K562 (cell line): ENCODE data around the gene RTL10. TPM values are rescaled to one million over a fixed set of nuclear protein-coding genes. Genes with fewer than 3 reads are reported as not detected.

Experiments
- ARHGAP35 ChIP-seq: fragments of 450-650 bp; IDR thresholded peaks from 2 replicates; pipeline ENCODE4 v1.6.1; 2018; ENCODE audit not compliant: partially characterized antibody
- BRD4 ChIP-seq: fragments of 200-600 bp; sonication (generic); IDR thresholded peaks from 2 replicates; pipeline ENCODE4 v1.6.1; 2017; ENCODE audit warnings: inconsistent platforms
- NCOA1 ChIP-seq: fragments of 450-650 bp; IDR thresholded peaks from 2 replicates; pipeline ENCODE4 v1.6.1; 2016; ENCODE audit warnings: low read depth
- NRF1 ChIP-seq, 2 experiments: fragments of 450-650 bp; IDR thresholded peaks in 1 of 2; conservative IDR thresholded peaks in 1 of 2; 2 replicates each; pipeline ENCODE4 v1.6.1; 2014; ENCODE audit warnings: mild to moderate bottlenecking in 2 of 2
- PHB2 ChIP-seq: fragments of 450-650 bp; IDR thresholded peaks from 2 replicates; pipeline ENCODE4 v1.6.1; 2017; ENCODE audit warnings: low read depth
- PRMT5 ChIP-seq: sonication (generic); formaldehyde crosslinking; IDR thresholded peaks from 2 replicates; pipeline ENCODE4 v1.5.0; 2020; ENCODE audit warnings: missing genetic modification reagents
- PTBP1 ChIP-seq: fragments of 200-400 bp; formaldehyde crosslinking; IDR thresholded peaks from 2 replicates; pipeline ENCODE4 v1.6.1; 2017; ENCODE audit warnings: low read depth, low read length
- PURB ChIP-seq: sonication (generic); formaldehyde crosslinking; IDR thresholded peaks from 2 replicates; pipeline ENCODE4 v1.9.0; 2021; ENCODE audit warnings: low read depth, mild to moderate bottlenecking, missing genetic modification reagents
- SIN3A ChIP-seq, 2 experiments: fragments of 150-350 bp in 1 of 2; IDR thresholded peaks; 2 replicates each; pipeline ENCODE4 v1.6.1; 2011 to 2016; ENCODE audit warnings: borderline replicate concordance in 2 of 2, low read depth in 2 of 2, low read length in 2 of 2, mild to moderate bottlenecking in 2 of 2, moderate library complexity in 2 of 2; ENCODE audit not compliant: control insufficient read depth in 1 of 2
- SP2 ChIP-seq: IDR thresholded peaks from 2 replicates; pipeline ENCODE4 v1.6.1; 2011; ENCODE audit warnings: mild to moderate bottlenecking, low read depth, low read length, moderate library complexity; ENCODE audit not compliant: poor library complexity, severe bottlenecking; ENCODE audit errors: extremely low read depth
- TBL1XR1 ChIP-seq, 2 experiments: IDR thresholded peaks; 2 replicates each; pipeline ENCODE4 v1.6.1; 2012; ENCODE audit warnings: improper control_type of control experiment in 2 of 2, low read length in 2 of 2, mild to moderate bottlenecking in 1 of 2
- ZBTB7A ChIP-seq: IDR thresholded peaks from 2 replicates; pipeline ENCODE4 v1.6.1; 2011; ENCODE audit warnings: low read depth, mild to moderate bottlenecking, low read length, moderate library complexity, borderline replicate concordance; ENCODE audit not compliant: control insufficient read depth
- ZNF408 ChIP-seq: fragments of 250-450 bp; sonication (Bioruptor Pico); IDR thresholded peaks from 2 replicates; pipeline ENCODE4 v1.4.0; 2020; ENCODE audit warnings: low read depth, mild to moderate bottlenecking, moderate library complexity
- ZNF668 ChIP-seq: fragments of 250-450 bp; sonication (Bioruptor Pico); IDR thresholded peaks from 2 replicates; pipeline ENCODE4 v1.8.0; 2022; ENCODE audit warnings: mild to moderate bottlenecking, inconsistent platforms
- polyA plus RNA-seq, 8 experiments: library from polyadenylated mRNA; depleted of rRNA in 4 of 8; stranded (reverse) in 5 of 8; unstranded in 3 of 8; fragments of >200 nt; fragmentation: Nextera tagmentation in 2 of 8; fragmentation: Illumina TruSeq in 1 of 8; extraction: Ambion mirVana in 2 of 8; extraction: Trizol in 1 of 8; gene quantifications; 2 replicates each; pipeline versions ENCODE4 v1.2.1 to v1.2.3, GENCODE V29; 2011 to 2014; ENCODE audit warnings: inconsistent platforms in 1 of 8, missing spikeins in 1 of 8
- total RNA-seq, 7 experiments: library from RNA; depleted of rRNA in 6 of 7; stranded (reverse); fragments of >200 nt in 6 of 7; fragmentation: Illumina TruSeq in 2 of 7; extraction: Trizol in 2 of 7; gene quantifications; 2 replicates each; pipeline versions ENCODE4 v1.2.1 to v1.2.3, GENCODE V29; 2011 to 2021; ENCODE audit warnings: low replicate concordance in 1 of 7
- TF ChIP-seq, protein P1 (sequence below): fragments of 450-650 bp; IDR thresholded peaks from 2 replicates; pipeline ENCODE4 v1.6.1; 2018; ENCODE audit warnings: mild to moderate bottlenecking, low read depth; ENCODE audit not compliant: partially characterized antibody
- TF ChIP-seq, protein P2 (sequence below): sonication (generic); formaldehyde crosslinking; IDR thresholded peaks from 2 replicates; pipeline ENCODE4 v1.8.0; 2022; ENCODE audit warnings: mild to moderate bottlenecking, missing genetic modification reagents, borderline replicate concordance
- TF ChIP-seq, protein P3 (sequence below): IDR thresholded peaks from 2 replicates; pipeline ENCODE4 v1.6.1; 2016; ENCODE audit warnings: missing genetic modification characterization, missing compliant biosample characterization
- TF ChIP-seq, protein P4 (sequence below), 3 experiments: IDR thresholded peaks in 2 of 3; conservative IDR thresholded peaks in 1 of 3; 2 replicates each; pipeline ENCODE4 v1.5.1; 2011 to 2012; ENCODE audit warnings: low read length in 3 of 3, mild to moderate bottlenecking in 3 of 3, control low read depth in 2 of 3, improper control_type of control experiment in 1 of 3, inconsistent platforms in 1 of 3, low read depth in 1 of 3, mixed read lengths in 1 of 3, moderate library complexity in 1 of 3; ENCODE audit not compliant: insufficient read depth in 2 of 3
- TF ChIP-seq, protein P5 (sequence below): fragments of 250-450 bp; sonication (Bioruptor Pico); IDR thresholded peaks from 2 replicates; pipeline ENCODE4 v1.5.0; 2021

Gene RTL10
- total and polyA plus RNA-seq, 9 of the 15 experiments (the other 6 are each of a cell fraction or from before 2014, with no cell fraction given), result 19.8 to 75.5 (median 32.5) TPM

DNA sequence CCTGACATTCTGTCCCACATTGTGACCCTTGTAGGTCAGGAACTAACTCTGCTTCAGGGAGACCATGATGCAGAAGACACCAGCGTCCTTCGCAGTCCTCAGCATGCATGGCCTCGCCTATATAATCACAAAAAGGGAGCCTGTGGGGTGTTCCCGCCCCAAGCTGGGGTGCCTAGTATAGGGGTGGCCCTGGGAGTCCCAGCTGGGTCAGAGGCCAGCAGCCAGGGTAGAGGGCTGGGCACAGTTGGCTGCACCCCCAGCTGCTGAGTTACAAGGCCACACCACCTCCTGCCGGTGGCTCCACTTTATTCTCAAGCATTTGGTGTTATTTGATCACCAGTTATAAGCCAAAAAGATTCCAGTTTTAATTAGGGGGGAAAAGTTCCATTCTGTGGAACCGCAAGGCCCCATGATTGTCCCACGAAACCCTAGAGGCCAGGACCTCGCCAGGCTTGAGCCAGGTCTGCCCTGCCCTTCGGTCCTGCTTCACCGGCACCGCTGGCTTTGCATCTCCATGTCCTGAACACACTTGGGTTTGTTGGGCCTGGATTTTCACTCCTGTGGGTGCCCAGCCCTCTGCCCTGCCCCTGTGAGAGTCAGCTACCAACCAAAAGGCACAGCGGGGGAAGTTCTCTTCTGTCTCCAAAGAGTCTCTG, 15.0 kb upstream of the RTL10 start (continued):
- TF ChIP-seq, protein P1, sequence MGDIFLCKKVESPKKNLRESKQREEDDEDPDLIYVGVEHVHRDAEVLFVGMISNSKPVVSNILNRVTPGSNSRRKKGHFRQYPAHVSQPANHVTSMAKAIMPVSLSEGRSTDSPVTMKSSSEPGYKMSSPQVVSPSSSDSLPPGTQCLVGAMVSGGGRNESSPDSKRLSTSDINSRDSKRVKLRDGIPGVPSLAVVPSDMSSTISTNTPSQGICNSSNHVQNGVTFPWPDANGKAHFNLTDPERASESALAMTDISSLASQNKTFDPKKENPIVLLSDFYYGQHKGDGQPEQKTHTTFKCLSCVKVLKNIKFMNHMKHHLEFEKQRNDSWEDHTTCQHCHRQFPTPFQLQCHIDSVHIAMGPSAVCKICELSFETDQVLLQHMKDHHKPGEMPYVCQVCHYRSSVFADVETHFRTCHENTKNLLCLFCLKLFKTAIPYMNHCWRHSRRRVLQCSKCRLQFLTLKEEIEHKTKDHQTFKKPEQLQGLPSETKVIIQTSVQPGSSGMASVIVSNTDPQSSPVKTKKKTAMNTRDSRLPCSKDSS, result no peak
- TF ChIP-seq PURB (no peak), PHB2 (no peak), PTBP1 (no peak), NCOA1 (no peak), SP2 (no peak), PRMT5 (CRISPR knock-in tag) (0 out of 2 replicates have a peak, but pooled peaks have one; percentile 36), ZNF408 (CRISPR knock-in tag) (no peak), BRD4 (no peak), ARHGAP35 (no peak), TBL1XR1 (IDR thresholded peaks at IDR 0.05; ENCODE audit: low read length in 2 of 2) (0 out of 4 replicates have a peak, but pooled peaks of 1 of the 2 experiments have one; percentile 9), ZBTB7A (no peak), SIN3A (IDR thresholded peaks at IDR 0.05; ENCODE audit: borderline replicate concordance in 2 of 2, control insufficient read depth in 1 of 2, low read depth in 2 of 2, low read length in 2 of 2) (no peak), NRF1 (conservative IDR thresholded peaks at IDR 0.05 in 1 of 2, IDR thresholded peaks at IDR 0.05 in 1 of 2) (no peak), ZNF668 (CRISPR knock-in tag) (no peak)
- TF ChIP-seq, protein P2, sequence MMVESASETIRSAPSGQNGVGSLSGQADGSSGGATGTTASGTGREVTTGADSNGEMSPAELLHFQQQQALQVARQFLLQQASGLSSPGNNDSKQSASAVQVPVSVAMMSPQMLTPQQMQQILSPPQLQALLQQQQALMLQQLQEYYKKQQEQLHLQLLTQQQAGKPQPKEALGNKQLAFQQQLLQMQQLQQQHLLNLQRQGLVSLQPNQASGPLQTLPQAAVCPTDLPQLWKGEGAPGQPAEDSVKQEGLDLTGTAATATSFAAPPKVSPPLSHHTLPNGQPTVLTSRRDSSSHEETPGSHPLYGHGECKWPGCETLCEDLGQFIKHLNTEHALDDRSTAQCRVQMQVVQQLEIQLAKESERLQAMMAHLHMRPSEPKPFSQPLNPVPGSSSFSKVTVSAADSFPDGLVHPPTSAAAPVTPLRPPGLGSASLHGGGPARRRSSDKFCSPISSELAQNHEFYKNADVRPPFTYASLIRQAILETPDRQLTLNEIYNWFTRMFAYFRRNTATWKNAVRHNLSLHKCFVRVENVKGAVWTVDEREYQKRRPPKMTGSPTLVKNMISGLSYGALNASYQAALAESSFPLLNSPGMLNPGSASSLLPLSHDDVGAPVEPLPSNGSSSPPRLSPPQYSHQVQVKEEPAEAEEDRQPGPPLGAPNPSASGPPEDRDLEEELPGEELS (CRISPR knock-in tag), result no peak
- TF ChIP-seq, protein P3, sequence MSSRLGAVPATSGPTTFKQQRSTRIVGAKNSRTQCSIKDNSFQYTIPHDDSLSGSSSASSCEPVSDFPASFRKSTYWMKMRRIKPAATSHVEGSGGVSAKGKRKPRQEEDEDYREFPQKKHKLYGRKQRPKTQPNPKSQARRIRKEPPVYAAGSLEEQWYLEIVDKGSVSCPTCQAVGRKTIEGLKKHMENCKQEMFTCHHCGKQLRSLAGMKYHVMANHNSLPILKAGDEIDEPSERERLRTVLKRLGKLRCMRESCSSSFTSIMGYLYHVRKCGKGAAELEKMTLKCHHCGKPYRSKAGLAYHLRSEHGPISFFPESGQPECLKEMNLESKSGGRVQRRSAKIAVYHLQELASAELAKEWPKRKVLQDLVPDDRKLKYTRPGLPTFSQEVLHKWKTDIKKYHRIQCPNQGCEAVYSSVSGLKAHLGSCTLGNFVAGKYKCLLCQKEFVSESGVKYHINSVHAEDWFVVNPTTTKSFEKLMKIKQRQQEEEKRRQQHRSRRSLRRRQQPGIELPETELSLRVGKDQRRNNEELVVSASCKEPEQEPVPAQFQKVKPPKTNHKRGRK, result no peak
- TF ChIP-seq, protein P4, sequence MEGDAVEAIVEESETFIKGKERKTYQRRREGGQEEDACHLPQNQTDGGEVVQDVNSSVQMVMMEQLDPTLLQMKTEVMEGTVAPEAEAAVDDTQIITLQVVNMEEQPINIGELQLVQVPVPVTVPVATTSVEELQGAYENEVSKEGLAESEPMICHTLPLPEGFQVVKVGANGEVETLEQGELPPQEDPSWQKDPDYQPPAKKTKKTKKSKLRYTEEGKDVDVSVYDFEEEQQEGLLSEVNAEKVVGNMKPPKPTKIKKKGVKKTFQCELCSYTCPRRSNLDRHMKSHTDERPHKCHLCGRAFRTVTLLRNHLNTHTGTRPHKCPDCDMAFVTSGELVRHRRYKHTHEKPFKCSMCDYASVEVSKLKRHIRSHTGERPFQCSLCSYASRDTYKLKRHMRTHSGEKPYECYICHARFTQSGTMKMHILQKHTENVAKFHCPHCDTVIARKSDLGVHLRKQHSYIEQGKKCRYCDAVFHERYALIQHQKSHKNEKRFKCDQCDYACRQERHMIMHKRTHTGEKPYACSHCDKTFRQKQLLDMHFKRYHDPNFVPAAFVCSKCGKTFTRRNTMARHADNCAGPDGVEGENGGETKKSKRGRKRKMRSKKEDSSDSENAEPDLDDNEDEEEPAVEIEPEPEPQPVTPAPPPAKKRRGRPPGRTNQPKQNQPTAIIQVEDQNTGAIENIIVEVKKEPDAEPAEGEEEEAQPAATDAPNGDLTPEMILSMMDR (IDR thresholded peaks at IDR 0.05 in 2 of 3, conservative IDR thresholded peaks at IDR 0.05 in 1 of 3; ENCODE audit: insufficient read depth in 2 of 3, low read depth in 1 of 3, low read length in 3 of 3), result peak; percentile 48 to 61 (median 52); a peak in 5 of 6 replicates
- TF ChIP-seq, protein P5, sequence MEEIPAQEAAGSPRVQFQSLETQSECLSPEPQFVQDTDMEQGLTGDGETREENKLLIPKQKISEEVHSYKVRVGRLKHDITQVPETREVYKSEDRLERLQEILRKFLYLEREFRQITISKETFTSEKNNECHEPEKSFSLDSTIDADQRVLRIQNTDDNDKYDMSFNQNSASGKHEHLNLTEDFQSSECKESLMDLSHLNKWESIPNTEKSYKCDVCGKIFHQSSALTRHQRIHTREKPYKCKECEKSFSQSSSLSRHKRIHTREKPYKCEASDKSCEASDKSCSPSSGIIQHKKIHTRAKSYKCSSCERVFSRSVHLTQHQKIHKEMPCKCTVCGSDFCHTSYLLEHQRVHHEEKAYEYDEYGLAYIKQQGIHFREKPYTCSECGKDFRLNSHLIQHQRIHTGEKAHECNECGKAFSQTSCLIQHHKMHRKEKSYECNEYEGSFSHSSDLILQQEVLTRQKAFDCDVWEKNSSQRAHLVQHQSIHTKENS (CRISPR knock-in tag), result no peak
